ENCODE results near the gene OLA1. TPM values are rescaled to one million over a fixed set of nuclear protein-coding genes. Genes with fewer than 3 reads are reported as not detected.
A peak's percentile ranks its signal among the peaks of the same experiment; 100 is the strongest.

The OLA1 gene
- total and polyA plus RNA-seq, 9 of the 15 experiments (the other 6 are each of a cell fraction or from before 2014, with no cell fraction given): 208 to 353 (median 225) TPM

DNA sequence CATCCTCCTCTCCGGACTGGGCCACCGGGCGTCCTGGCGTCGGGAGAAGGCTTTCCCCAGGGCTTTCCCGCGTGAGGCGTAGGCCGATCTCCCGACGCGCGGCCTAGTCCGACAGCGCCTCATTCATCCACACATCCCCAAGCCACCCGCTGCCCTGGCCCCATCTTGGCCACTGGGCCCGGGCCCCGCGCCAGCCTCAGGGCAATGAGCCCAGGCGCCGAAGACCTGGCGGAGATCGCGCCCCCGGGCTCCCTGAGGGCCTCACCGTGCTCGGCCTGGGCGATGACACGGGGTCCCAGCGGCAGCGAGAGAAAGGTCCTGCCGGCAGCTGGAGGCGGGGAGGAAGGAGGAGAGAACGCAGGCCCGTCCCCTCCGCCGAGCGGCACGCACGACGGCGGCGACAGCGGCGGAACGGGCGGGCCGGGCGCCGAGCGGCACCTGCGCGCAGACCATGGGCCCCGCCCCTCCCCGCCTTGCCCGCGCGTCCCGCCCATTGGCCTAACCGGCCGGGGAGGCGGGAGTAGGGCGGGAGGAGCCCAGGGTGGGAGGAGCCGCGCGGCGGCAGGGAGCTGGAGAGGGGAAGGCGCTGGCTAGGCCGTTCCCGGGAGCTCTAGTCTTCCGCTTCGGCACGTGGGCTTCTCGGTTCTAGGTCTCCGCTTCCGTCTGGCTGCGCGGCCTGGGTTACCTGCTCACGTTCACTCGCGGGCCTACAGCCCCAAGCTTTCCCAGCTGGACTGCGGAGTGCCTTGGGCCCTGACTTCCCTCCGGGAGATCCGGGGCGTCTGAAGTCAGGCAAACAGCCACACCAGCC is at the start of gene OLA1 (continued):
- TF ChIP-seq ZNF395 (CRISPR knock-in tag; IDR thresholded peaks at IDR 0.05) (peak; percentile 87), ARHGAP35 (IDR thresholded peaks at IDR 0.05; ENCODE audit: partially characterized antibody) (no peak), HNRNPUL1 (IDR thresholded peaks at IDR 0.05; ENCODE audit: low read length) (no peak), ATF6 (CRISPR knock-in tag; IDR thresholded peaks at IDR 0.05) (peak; percentile 79; the same call in 1 of the 2 replicates)
- TF ChIP-seq, protein P1, sequence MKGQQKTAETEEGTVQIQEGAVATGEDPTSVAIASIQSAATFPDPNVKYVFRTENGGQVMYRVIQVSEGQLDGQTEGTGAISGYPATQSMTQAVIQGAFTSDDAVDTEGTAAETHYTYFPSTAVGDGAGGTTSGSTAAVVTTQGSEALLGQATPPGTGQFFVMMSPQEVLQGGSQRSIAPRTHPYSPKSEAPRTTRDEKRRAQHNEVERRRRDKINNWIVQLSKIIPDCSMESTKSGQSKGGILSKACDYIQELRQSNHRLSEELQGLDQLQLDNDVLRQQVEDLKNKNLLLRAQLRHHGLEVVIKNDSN (CRISPR knock-in tag; IDR thresholded peaks at IDR 0.05): peak; percentile 75
- TF ChIP-seq, protein P2, sequence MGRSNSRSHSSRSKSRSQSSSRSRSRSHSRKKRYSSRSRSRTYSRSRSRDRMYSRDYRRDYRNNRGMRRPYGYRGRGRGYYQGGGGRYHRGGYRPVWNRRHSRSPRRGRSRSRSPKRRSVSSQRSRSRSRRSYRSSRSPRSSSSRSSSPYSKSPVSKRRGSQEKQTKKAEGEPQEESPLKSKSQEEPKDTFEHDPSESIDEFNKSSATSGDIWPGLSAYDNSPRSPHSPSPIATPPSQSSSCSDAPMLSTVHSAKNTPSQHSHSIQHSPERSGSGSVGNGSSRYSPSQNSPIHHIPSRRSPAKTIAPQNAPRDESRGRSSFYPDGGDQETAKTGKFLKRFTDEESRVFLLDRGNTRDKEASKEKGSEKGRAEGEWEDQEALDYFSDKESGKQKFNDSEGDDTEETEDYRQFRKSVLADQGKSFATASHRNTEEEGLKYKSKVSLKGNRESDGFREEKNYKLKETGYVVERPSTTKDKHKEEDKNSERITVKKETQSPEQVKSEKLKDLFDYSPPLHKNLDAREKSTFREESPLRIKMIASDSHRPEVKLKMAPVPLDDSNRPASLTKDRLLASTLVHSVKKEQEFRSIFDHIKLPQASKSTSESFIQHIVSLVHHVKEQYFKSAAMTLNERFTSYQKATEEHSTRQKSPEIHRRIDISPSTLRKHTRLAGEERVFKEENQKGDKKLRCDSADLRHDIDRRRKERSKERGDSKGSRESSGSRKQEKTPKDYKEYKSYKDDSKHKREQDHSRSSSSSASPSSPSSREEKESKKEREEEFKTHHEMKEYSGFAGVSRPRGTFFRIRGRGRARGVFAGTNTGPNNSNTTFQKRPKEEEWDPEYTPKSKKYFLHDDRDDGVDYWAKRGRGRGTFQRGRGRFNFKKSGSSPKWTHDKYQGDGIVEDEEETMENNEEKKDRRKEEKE (IDR thresholded peaks at IDR 0.05; ENCODE audit: borderline replicate concordance in 1 of 2, control insufficient read depth in 1 of 2, low read depth in 2 of 2, low read length in 1 of 2): no peak
- TF ChIP-seq, protein P3, sequence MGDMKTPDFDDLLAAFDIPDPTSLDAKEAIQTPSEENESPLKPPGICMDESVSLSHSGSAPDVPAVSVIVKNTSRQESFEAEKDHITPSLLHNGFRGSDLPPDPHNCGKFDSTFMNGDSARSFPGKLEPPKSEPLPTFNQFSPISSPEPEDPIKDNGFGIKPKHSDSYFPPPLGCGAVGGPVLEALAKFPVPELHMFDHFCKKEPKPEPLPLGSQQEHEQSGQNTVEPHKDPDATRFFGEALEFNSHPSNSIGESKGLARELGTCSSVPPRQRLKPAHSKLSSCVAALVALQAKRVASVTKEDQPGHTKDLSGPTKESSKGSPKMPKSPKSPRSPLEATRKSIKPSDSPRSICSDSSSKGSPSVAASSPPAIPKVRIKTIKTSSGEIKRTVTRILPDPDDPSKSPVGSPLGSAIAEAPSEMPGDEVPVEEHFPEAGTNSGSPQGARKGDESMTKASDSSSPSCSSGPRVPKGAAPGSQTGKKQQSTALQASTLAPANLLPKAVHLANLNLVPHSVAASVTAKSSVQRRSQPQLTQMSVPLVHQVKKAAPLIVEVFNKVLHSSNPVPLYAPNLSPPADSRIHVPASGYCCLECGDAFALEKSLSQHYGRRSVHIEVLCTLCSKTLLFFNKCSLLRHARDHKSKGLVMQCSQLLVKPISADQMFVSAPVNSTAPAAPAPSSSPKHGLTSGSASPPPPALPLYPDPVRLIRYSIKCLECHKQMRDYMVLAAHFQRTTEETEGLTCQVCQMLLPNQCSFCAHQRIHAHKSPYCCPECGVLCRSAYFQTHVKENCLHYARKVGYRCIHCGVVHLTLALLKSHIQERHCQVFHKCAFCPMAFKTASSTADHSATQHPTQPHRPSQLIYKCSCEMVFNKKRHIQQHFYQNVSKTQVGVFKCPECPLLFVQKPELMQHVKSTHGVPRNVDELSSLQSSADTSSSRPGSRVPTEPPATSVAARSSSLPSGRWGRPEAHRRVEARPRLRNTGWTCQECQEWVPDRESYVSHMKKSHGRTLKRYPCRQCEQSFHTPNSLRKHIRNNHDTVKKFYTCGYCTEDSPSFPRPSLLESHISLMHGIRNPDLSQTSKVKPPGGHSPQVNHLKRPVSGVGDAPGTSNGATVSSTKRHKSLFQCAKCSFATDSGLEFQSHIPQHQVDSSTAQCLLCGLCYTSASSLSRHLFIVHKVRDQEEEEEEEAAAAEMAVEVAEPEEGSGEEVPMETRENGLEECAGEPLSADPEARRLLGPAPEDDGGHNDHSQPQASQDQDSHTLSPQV (IDR thresholded peaks at IDR 0.05): peak; percentile 97
- TF ChIP-seq, protein P4, sequence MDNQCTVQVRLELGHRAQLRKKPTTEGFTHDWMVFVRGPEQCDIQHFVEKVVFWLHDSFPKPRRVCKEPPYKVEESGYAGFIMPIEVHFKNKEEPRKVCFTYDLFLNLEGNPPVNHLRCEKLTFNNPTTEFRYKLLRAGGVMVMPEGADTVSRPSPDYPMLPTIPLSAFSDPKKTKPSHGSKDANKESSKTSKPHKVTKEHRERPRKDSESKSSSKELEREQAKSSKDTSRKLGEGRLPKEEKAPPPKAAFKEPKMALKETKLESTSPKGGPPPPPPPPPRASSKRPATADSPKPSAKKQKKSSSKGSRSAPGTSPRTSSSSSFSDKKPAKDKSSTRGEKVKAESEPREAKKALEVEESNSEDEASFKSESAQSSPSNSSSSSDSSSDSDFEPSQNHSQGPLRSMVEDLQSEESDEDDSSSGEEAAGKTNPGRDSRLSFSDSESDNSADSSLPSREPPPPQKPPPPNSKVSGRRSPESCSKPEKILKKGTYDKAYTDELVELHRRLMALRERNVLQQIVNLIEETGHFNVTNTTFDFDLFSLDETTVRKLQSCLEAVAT (IDR thresholded peaks at IDR 0.05): peak; percentile 15 to 60; a peak in 1 of 4 replicates

Measured in K562 (cell line).